K562 (cell line): Measurements from ENCODE around the gene CCNY. TPM values are rescaled to one million over a fixed set of nuclear protein-coding genes. Genes with fewer than 3 reads are reported as not detected.
A peak's percentile ranks its signal among the peaks of the same experiment; 100 is the strongest.

Source experiments
- MEIS2 ChIP-seq: fragments of 450-650 bp; IDR thresholded peaks from 2 replicates; pipeline ENCODE4 v1.6.1; 2014; ENCODE audit warnings: mild to moderate bottlenecking; ENCODE audit not compliant: partially characterized antibody
- NCOA2 ChIP-seq, 2 experiments: fragments of 450-650 bp; IDR thresholded peaks; 2 replicates each; pipeline ENCODE4 v1.6.1; 2018; ENCODE audit warnings: mild to moderate bottlenecking in 2 of 2, moderate library complexity in 1 of 2; ENCODE audit not compliant: partially characterized antibody in 2 of 2
- NFE2 ChIP-seq: IDR thresholded peaks from 2 replicates; pipeline ENCODE4 v1.6.1; 2014; ENCODE audit warnings: antibody characterized with exemption, low read depth
- NR3C1 ChIP-seq: sonication (generic); formaldehyde crosslinking; IDR thresholded peaks from 2 replicates; pipeline ENCODE4 v1.8.1; 2022; ENCODE audit warnings: missing genetic modification reagents
- SMAD1 ChIP-seq: fragments of 150-350 bp; IDR thresholded peaks from 2 replicates; pipeline ENCODE4 v1.6.1; 2014; ENCODE audit warnings: low read length, low read depth; ENCODE audit not compliant: partially characterized antibody
- SMARCB1 ChIP-seq: IDR thresholded peaks from 2 replicates; pipeline ENCODE4 v1.6.1; 2011; ENCODE audit warnings: improper control_type of control experiment, low read depth; ENCODE audit not compliant: insufficient read length
- TAF9B ChIP-seq: fragments of 450-650 bp; IDR thresholded peaks from 2 replicates; pipeline ENCODE4 v1.6.1; 2018; ENCODE audit warnings: mild to moderate bottlenecking; ENCODE audit not compliant: partially characterized antibody
- THRAP3 ChIP-seq: fragments of 450-650 bp; IDR thresholded peaks from 2 replicates; pipeline ENCODE4 v1.6.1; 2016; ENCODE audit warnings: mild to moderate bottlenecking, inconsistent platforms, borderline replicate concordance
- VEZF1 ChIP-seq: fragments of 200-800 bp; sonication (Bioruptor generic); IDR thresholded peaks from 2 replicates; pipeline ENCODE4 v1.6.1; 2017; ENCODE audit warnings: missing genetic modification characterization, missing compliant biosample characterization
- YBX1 ChIP-seq: fragments of 450-650 bp; IDR thresholded peaks from 2 replicates; pipeline ENCODE4 v1.7.1; 2016; ENCODE audit warnings: mild to moderate bottlenecking
- ZNF175 ChIP-seq: fragments of 200-800 bp; sonication (Bioruptor generic); IDR thresholded peaks from 2 replicates; pipeline ENCODE4 v1.6.1; 2016; ENCODE audit warnings: low read depth, mild to moderate bottlenecking, missing genetic modification characterization, missing compliant biosample characterization
- ZNF589 ChIP-seq: fragments of 200-800 bp; sonication (Bioruptor generic); IDR thresholded peaks from 2 replicates; pipeline ENCODE4 v1.6.1; 2016; ENCODE audit warnings: low read depth, missing genetic modification characterization, missing compliant biosample characterization
- ZNF592 ChIP-seq: fragments of 450-650 bp; IDR thresholded peaks from 2 replicates; pipeline ENCODE4 v1.6.1; 2017; ENCODE audit warnings: antibody characterized with exemption, mild to moderate bottlenecking
- polyA plus RNA-seq, 8 experiments: library from polyadenylated mRNA; depleted of rRNA in 4 of 8; stranded (reverse) in 5 of 8; unstranded in 3 of 8; fragments of >200 nt; fragmentation: Nextera tagmentation in 2 of 8; fragmentation: Illumina TruSeq in 1 of 8; extraction: Ambion mirVana in 2 of 8; extraction: Trizol in 1 of 8; gene quantifications; 2 replicates each; pipeline versions ENCODE4 v1.2.1 to v1.2.3, GENCODE V29; 2011 to 2014; ENCODE audit warnings: inconsistent platforms in 1 of 8, missing spikeins in 1 of 8
- total RNA-seq, 7 experiments: library from RNA; depleted of rRNA in 6 of 7; stranded (reverse); fragments of >200 nt in 6 of 7; fragmentation: Illumina TruSeq in 2 of 7; extraction: Trizol in 2 of 7; gene quantifications; 2 replicates each; pipeline versions ENCODE4 v1.2.1 to v1.2.3, GENCODE V29; 2011 to 2021; ENCODE audit warnings: low replicate concordance in 1 of 7

The CCNY gene
- total and polyA plus RNA-seq, 9 of the 15 experiments (the other 6 are each of a cell fraction or from before 2014, with no cell fraction given): 8.4 to 109 (median 38.6) TPM

GRCh38 chr10:35379226-35380137 is 43.2 kb downstream of the CCNY start (continued):
- peak; percentile 61; the same call in 1 of the 2 replicates for TF ChIP-seq ZNF175
- TF ChIP-seq ZNF592: peak; percentile 45; the same call in 1 of the 2 replicates
- TF ChIP-seq NCOA2 (IDR thresholded peaks at IDR 0.05; ENCODE audit: partially characterized antibody in 2 of 2): peak; percentile 39 to 69
- TF ChIP-seq ZNF589 (CRISPR knock-in tag): peak; percentile 31; the same call in 1 of the 2 replicates
- no peak for TF ChIP-seq NR3C1 (CRISPR knock-in tag)
- peak; percentile 49 for TF ChIP-seq SMAD1
- no peak; the same call in 1 of the 2 replicates for TF ChIP-seq THRAP3
- TF ChIP-seq TAF9B: peak; percentile 64
- no peak for TF ChIP-seq SMARCB1
- TF ChIP-seq YBX1: no peak
- TF ChIP-seq VEZF1 (CRISPR knock-in tag): peak; percentile 97
- TF ChIP-seq MEIS2: peak; percentile 81
- TF ChIP-seq NFE2: 0 out of 2 replicates have a peak, but pooled peaks have one; percentile 13
